ENCODE results near the gene OAF. TPM values are rescaled to one million over a fixed set of nuclear protein-coding genes. Genes with fewer than 3 reads are reported as not detected.

The OAF gene
- polyA plus RNA-seq, 2 of the 4 experiments (the other 2 are of a cell fraction): 3.0 to 3.8 TPM

- Histone ChIP-seq H3K4me1 (no peaks in the 10 kb centered on the region), H3K9me3 (no peaks in the 10 kb centered on the region), H3K4me3 (no peak overlapping the region), H3K27ac (no peak overlapping the region), H3K4me2 (no peak overlapping the region)
- DNase-seq (ENCODE audit: low read depth in 1 of 2, low spot score in 1 of 2) (no peak), FAIRE-seq (no peak), ATAC-seq (no peak)
- CTCF ChIA-PET: interaction anchor here (1.5 kb wide), 1 partner anchor 29 kb away, joined by 6 read pairs; no protein-coding TSS in a partner anchor
- no peak for TF ChIP-seq HOXB5 (CRISPR knock-in tag; IDR thresholded peaks at IDR 0.05)
- no peak for TF ChIP-seq ZFP36 (IDR thresholded peaks at IDR 0.05; ENCODE audit: borderline replicate concordance, partially characterized antibody)
- POLR2A ChIA-PET: no interaction called here
- 70% methylated on average over 5 of the region's 5 CpGs for WGBS (ENCODE audit: missing lambda C conversion rate)
Measured at GRCh38 chr11:120271672-120272071, 60.8 kb downstream of the OAF start.

- H3K4me3 ChIP-seq: no peak overlapping the region
- no peak overlapping the region for H3K27ac ChIP-seq
- WGBS (ENCODE audit: missing lambda C conversion rate): 80% methylated on average over 2 of the region's 2 CpGs
- H3K9me3 ChIP-seq: no peaks in the 10 kb centered on the region
- FAIRE-seq (no peak), DNase-seq (ENCODE audit: low read depth in 1 of 2, low spot score in 1 of 2) (no peak), ATAC-seq (no peak)
- no peak for TF ChIP-seq ZFP36 (IDR thresholded peaks at IDR 0.05; ENCODE audit: borderline replicate concordance, partially characterized antibody)
- no peak for TF ChIP-seq CHD2 (IDR thresholded peaks at IDR 0.05; ENCODE audit: low read length, partially characterized antibody)
- TF ChIP-seq POLR2A (IDR thresholded peaks at IDR 0.05; ENCODE audit: low read length): no peak
- TF ChIP-seq CBX8 (IDR thresholded peaks at IDR 0.05): no peak
- TF ChIP-seq EP300 (IDR thresholded peaks at IDR 0.05): no peak
- no peak for TF ChIP-seq ATOH8 (CRISPR knock-in tag; IDR thresholded peaks at IDR 0.05; ENCODE audit: low read depth)
- no peak for TF ChIP-seq REST (IDR thresholded peaks at IDR 0.05)
- TF ChIP-seq NR3C1 (IDR thresholded peaks at IDR 0.05): no peak
- TF ChIP-seq GATA3 (IDR thresholded peaks at IDR 0.05; ENCODE audit: borderline replicate concordance): no peak
- TF ChIP-seq RCOR1 (IDR thresholded peaks at IDR 0.05; ENCODE audit: low read depth, low read length): no peak
- TF ChIP-seq PBX3 (IDR thresholded peaks at IDR 0.05): no peak
- no peak for TF ChIP-seq BCL3 (IDR thresholded peaks at IDR 0.05)
- no peak for TF ChIP-seq NFE2L2 (conservative IDR thresholded peaks at IDR 0.05; ENCODE audit: low read length)
- no peak for TF ChIP-seq FOXS1 (CRISPR knock-in tag; IDR thresholded peaks at IDR 0.05)
- no peak for TF ChIP-seq HDAC2 (IDR thresholded peaks at IDR 0.05)
- H3K4me1 ChIP-seq: no peaks in the 10 kb centered on the region
- POLR2A ChIA-PET: no interaction called here
- CTCF ChIA-PET: interaction anchor here (1.5 kb wide), 1 partner anchor 28 kb away, joined by 6 read pairs; no protein-coding TSS in a partner anchor
- H3K4me2 ChIP-seq: no peak overlapping the region
Measured at GRCh38 chr11:120272303-120272702, 61.5 kb downstream of the OAF start.

- no peaks in the 10 kb centered on the region for H3K4me1 ChIP-seq
- H3K4me2 ChIP-seq: no peak overlapping the region
- 66% methylated on average over 2 of the region's 2 CpGs for WGBS (ENCODE audit: missing lambda C conversion rate)
- H3K4me3 ChIP-seq: no peak overlapping the region
- no peak overlapping the region for H3K27ac ChIP-seq
- CTCF ChIA-PET: interaction anchor here (1.1 to 1.5 kb wide), 2 partner anchors 27 to 30 kb away, joined by 6 read pairs; no protein-coding TSS in a partner anchor
- no peaks in the 10 kb centered on the region for H3K9me3 ChIP-seq
- ATAC-seq: no peak
- no peak for FAIRE-seq
- DNase-seq (ENCODE audit: low read depth in 1 of 2, low spot score in 1 of 2): no peak
- POLR2A ChIA-PET: no interaction called here
- TF ChIP-seq USF2 (IDR thresholded peaks at IDR 0.05) (no peak), RCOR1 (IDR thresholded peaks at IDR 0.05; ENCODE audit: low read depth, low read length) (no peak), SREBF2 (IDR thresholded peaks at IDR 0.05) (no peak), BHLHE40 (IDR thresholded peaks at IDR 0.05; ENCODE audit: low read depth, low read length) (no peak), HMGXB4 (CRISPR knock-in tag; IDR thresholded peaks at IDR 0.05; ENCODE audit: borderline replicate concordance) (no peak), RAD21 (conservative IDR thresholded peaks at IDR 0.05 in 1 of 2, IDR thresholded peaks at IDR 0.05 in 1 of 2) (no peak), EHF (CRISPR knock-in tag; IDR thresholded peaks at IDR 0.05) (no peak), HOXB5 (CRISPR knock-in tag; IDR thresholded peaks at IDR 0.05) (no peak), PHF8 (IDR thresholded peaks at IDR 0.05; ENCODE audit: borderline replicate concordance, low read depth) (no peak), ZFP36 (IDR thresholded peaks at IDR 0.05; ENCODE audit: borderline replicate concordance, partially characterized antibody) (no peak), HOXA7 (CRISPR knock-in tag; IDR thresholded peaks at IDR 0.05) (no peak), HEYL (CRISPR knock-in tag; IDR thresholded peaks at IDR 0.05) (no peak), CHD2 (IDR thresholded peaks at IDR 0.05; ENCODE audit: low read length, partially characterized antibody) (no peak), NFE2L2 (conservative IDR thresholded peaks at IDR 0.05; ENCODE audit: low read length) (no peak), SMC3 (IDR thresholded peaks at IDR 0.05) (no peak)
Measured at GRCh38 chr11:120273432-120273831, 62.6 kb downstream of the OAF start.

Measured in A549 (cell line).